Measurements from ENCODE around the gene PPP4R3B.

The PPP4R3B gene

GRCh38 chr2:55511508-55512124 lies 105.8 kb downstream of the PPP4R3B start:
- no peak for DNase-seq (ENCODE audit: low spot score)

- DNase-seq (ENCODE audit: low spot score), result no peak
These were observed 114.8 kb downstream of the PPP4R3B start for GRCh38 chr2:55502590-55503141.

DNA sequence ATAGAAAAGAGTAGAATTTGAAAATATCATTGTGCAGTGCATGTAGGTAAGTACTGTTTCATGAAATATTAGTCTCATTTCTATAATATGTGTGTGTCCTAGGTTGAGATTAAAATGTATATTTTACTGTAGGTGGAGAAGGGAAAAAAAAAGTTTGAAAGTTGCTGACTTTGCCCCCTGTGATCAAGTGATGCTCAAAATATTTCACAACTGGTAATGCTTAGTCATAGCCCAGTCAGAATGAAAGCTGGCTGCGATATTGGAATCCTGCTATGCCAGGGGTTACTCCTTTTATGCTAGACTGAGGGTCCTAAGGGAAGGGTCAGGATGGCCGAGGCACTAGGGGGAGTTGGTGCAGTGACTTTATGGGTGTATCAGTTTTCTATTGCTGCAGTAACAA lies 117.4 kb downstream of the PPP4R3B start:
- no peak for DNase-seq (ENCODE audit: low spot score)

GRCh38 chr2:55498582-55498981 lies 118.8 kb downstream of the PPP4R3B start:
- DNase-seq (ENCODE audit: low spot score), result no peak
